HEK293 (cell line): Measurements from ENCODE around the gene DIRAS1.

Source experiments
- CTCF ChIA-PET: fragments of 350-600 bp; formaldehyde crosslinking; extraction: SDS; loops from one replicate; lab custom pipeline; 2021; ENCODE audit warnings: antibody characterized with exemption; lab: Yijun Ruan, JAX
- POLR2A ChIA-PET: fragments of 300-600 bp; formaldehyde crosslinking; extraction: SDS; loops from one replicate; lab custom pipeline; 2020; ENCODE audit warnings: antibody characterized with exemption, inconsistent platforms; lab: Yijun Ruan, JAX
- H3K27ac ChIP-seq: fragments of 200-500 bp; sonication (Bioruptor generic); 2 replicates; pipeline ENCODE4 v1.5.1; 2014; ENCODE audit warnings: low read depth, low read length, control low read depth, inconsistent platforms; ENCODE audit errors: extremely low read depth
- H3K36me3 ChIP-seq, 2 experiments: fragments of 200-500 bp in 1 of 2; sonication (Bioruptor generic) in 1 of 2; 1 replicate in 1 of 2; 2 replicates in 1 of 2; pipeline ENCODE4 v1.5.1; 2014 to 2017; ENCODE audit warnings: inconsistent platforms in 2 of 2, low read length in 2 of 2; ENCODE audit not compliant: control insufficient read depth in 2 of 2, insufficient read depth in 1 of 2
- H3K4me1 ChIP-seq: fragments of 200-500 bp; sonication (Bioruptor generic); 2 replicates; pipeline ENCODE4 v1.5.1; 2014; ENCODE audit warnings: mild to moderate bottlenecking, low read length, inconsistent platforms; ENCODE audit not compliant: control insufficient read depth, insufficient read depth
- H3K4me3 ChIP-seq: 2 replicates; pipeline ENCODE4 v1.5.1; 2011; ENCODE audit warnings: low read depth, mild to moderate bottlenecking, control low read depth, low read length, moderate library complexity
- H3K9me3 ChIP-seq: fragments of 200-500 bp; sonication (Bioruptor generic); 2 replicates; pipeline ENCODE4 v1.5.1; 2014; ENCODE audit warnings: low read depth, low read length, inconsistent platforms; ENCODE audit not compliant: control insufficient read depth, insufficient read depth
- GLIS1 ChIP-seq: fragments of 450-650 bp; formaldehyde crosslinking; IDR thresholded peaks from 2 replicates; pipeline ENCODE4 v1.5.1; 2016; ENCODE audit warnings: missing biosample characterization, missing genetic modification characterization
- HIC1 ChIP-seq: fragments of 450-650 bp; formaldehyde crosslinking; IDR thresholded peaks from 2 replicates; pipeline ENCODE4 v1.5.1; 2016; ENCODE audit warnings: missing biosample characterization, missing genetic modification characterization
- MZF1 ChIP-seq: fragments of 450-650 bp; formaldehyde crosslinking; IDR thresholded peaks from 2 replicates; pipeline ENCODE4 v1.5.1; 2017; ENCODE audit warnings: missing biosample characterization, missing genetic modification characterization, borderline replicate concordance
- ZFP37 ChIP-seq: fragments of 450-650 bp; formaldehyde crosslinking; IDR thresholded peaks from 2 replicates; pipeline ENCODE4 v1.5.1; 2016; ENCODE audit warnings: missing biosample characterization, missing genetic modification characterization
- ZIC2 ChIP-seq: fragments of 450-650 bp; formaldehyde crosslinking; IDR thresholded peaks from 2 replicates; pipeline ENCODE4 v1.5.1; 2016; ENCODE audit warnings: missing biosample characterization, missing genetic modification characterization
- ZNF112 ChIP-seq: fragments of 450-650 bp; formaldehyde crosslinking; IDR thresholded peaks from 2 replicates; pipeline ENCODE4 v1.5.0; 2017; ENCODE audit warnings: missing biosample characterization, missing genetic modification characterization
- ZNF146 ChIP-seq: fragments of 450-650 bp; formaldehyde crosslinking; IDR thresholded peaks from 2 replicates; pipeline ENCODE4 v1.5.1; 2016; ENCODE audit warnings: missing biosample characterization, missing genetic modification characterization
- ZNF302 ChIP-seq: fragments of 450-650 bp; formaldehyde crosslinking; IDR thresholded peaks from 2 replicates; pipeline ENCODE4 v1.5.1; 2016; ENCODE audit warnings: missing biosample characterization, missing genetic modification characterization, low read depth
- ZNF335 ChIP-seq: fragments of 450-650 bp; formaldehyde crosslinking; conservative IDR thresholded peaks from 2 replicates; pipeline ENCODE4 v1.5.1; 2016; ENCODE audit warnings: missing biosample characterization, missing genetic modification characterization
- ZNF449 ChIP-seq: fragments of 450-650 bp; formaldehyde crosslinking; IDR thresholded peaks from 2 replicates; pipeline ENCODE4 v1.5.1; 2017; ENCODE audit warnings: missing biosample characterization, mild to moderate bottlenecking, missing genetic modification characterization, moderate library complexity
- ZNF600 ChIP-seq: fragments of 450-650 bp; formaldehyde crosslinking; IDR thresholded peaks from 2 replicates; pipeline ENCODE4 v1.5.1; 2016; ENCODE audit warnings: missing biosample characterization, missing genetic modification characterization
- ZNF677 ChIP-seq: fragments of 450-650 bp; IDR thresholded peaks from 2 replicates; pipeline ENCODE4 v1.5.0; 2018; ENCODE audit warnings: missing biosample characterization, mild to moderate bottlenecking, missing genetic modification characterization, moderate library complexity
- TF ChIP-seq, protein P1 (sequence below): fragments of 450-650 bp; formaldehyde crosslinking; IDR thresholded peaks from 2 replicates; pipeline ENCODE4 v1.5.1; 2016; ENCODE audit warnings: missing biosample characterization, missing genetic modification characterization

Gene DIRAS1

DNA sequence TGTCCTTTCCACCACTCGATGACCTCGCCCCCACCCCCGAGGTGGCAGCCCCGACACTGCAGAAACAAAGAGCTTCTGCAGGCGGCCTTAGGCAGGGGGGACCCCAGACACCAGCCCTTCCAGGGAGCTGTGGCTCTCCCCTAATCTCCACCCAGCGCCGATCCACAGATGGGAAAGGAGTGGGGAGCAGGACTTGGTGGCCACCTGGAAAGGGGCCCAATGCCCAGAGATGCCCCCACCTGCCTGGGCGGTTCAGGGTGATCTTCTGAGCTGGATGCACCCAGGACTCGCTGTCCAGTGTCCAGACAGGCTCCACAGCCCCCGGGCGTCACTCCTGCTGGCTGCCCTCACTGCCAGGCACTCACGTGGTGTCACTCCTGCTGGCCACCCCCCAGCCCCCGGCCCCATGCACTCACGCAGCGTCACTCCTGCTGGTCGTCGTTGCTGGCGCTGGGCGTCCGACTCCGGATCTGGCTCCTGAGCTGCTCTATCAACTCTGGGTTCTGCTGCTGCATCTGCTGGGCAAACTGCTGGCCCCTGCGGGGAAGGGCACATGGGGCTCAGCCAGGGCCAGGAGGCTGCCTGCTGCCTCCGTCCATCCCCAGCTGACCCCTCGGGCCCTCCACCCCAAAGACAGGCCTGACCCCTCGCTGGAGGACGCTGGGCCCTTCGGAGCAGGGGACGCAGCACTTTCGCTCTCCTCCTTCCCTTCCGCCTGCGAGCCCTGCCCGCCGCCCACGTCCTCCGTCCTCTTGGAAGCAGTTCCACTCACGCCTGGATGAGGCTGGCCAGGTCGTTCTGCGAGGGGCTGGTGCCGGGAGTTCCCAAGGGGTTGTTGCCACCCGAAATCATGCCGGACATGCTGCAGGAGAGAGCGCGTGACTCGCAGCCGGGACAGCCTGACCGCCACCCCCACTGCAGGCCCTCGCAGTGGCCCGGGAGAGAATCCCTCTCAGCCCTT lies 36.0 kb upstream of the DIRAS1 start:
- CTCF ChIA-PET = no interaction called here
- H3K9me3 ChIP-seq = no peaks in the 10 kb centered on the region
- no peak for TF ChIP-seq ZNF146 (tag by site-specific recombination)
- no peak for TF ChIP-seq ZNF302 (tag by site-specific recombination)
- TF ChIP-seq ZNF677 (tag by site-specific recombination) = no peak
- no peak for TF ChIP-seq HIC1 (tag by site-specific recombination)
- no peak for TF ChIP-seq ZFP37 (tag by site-specific recombination)
- TF ChIP-seq ZNF112 = no peak
- TF ChIP-seq, all 188 proteins: peak for 0
- H3K4me1 ChIP-seq = no peaks in the 10 kb centered on the region
- H3K4me3 ChIP-seq = no peak overlapping the region
- no peak overlapping the region for H3K27ac ChIP-seq
- H3K36me3 ChIP-seq = peaks cover 0 to 83% of the 10 kb centered on the region in 2 experiments; a peak in 2 of 3 replicates
- POLR2A ChIA-PET = no interaction called here

DNA sequence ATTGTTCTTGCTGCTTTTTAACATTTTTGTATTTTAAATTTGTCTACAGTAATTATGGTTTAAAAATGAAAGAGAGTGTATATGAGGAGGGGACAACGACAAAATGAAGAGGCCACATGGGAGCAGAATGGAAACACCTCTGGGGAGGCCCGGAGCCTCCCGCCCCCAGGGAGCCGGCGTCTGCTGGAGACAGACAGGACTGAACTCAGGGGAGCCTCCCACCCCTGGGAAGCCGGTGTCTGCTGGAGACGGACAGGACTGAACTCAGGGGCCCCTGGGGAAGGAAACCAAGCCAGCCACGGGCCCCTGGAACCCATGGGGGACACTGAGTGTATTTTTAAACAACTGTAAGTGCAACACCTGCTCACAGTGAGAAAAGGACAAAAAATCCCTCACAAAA lies 35.3 kb upstream of the DIRAS1 start:
- TF ChIP-seq ZFP37 (tag by site-specific recombination) = no peak
- peak; percentile 41; the same call in 1 of the 2 replicates for TF ChIP-seq GLIS1
- TF ChIP-seq, protein P1, sequence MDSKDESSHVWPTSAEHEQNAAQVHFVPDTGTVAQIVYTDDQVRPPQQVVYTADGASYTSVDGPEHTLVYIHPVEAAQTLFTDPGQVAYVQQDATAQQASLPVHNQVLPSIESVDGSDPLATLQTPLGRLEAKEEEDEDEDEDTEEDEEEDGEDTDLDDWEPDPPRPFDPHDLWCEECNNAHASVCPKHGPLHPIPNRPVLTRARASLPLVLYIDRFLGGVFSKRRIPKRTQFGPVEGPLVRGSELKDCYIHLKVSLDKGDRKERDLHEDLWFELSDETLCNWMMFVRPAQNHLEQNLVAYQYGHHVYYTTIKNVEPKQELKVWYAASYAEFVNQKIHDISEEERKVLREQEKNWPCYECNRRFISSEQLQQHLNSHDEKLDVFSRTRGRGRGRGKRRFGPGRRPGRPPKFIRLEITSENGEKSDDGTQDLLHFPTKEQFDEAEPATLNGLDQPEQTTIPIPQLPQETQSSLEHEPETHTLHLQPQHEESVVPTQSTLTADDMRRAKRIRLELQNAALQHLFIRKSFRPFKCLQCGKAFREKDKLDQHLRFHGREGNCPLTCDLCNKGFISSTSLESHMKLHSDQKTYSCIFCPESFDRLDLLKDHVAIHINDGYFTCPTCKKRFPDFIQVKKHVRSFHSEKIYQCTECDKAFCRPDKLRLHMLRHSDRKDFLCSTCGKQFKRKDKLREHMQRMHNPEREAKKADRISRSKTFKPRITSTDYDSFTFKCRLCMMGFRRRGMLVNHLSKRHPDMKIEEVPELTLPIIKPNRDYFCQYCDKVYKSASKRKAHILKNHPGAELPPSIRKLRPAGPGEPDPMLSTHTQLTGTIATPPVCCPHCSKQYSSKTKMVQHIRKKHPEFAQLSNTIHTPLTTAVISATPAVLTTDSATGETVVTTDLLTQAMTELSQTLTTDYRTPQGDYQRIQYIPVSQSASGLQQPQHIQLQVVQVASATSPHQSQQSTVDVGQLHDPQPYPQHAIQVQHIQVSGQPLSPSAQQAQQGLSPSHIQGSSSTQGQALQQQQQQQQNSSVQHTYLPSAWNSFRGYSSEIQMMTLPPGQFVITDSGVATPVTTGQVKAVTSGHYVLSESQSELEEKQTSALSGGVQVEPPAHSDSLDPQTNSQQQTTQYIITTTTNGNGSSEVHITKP (tag by site-specific recombination) = 0 out of 2 replicates have a peak, but pooled peaks have one; percentile 23
- 0 out of 2 replicates have a peak, but pooled peaks have one; percentile 9 for TF ChIP-seq ZIC2 (tag by site-specific recombination)
- TF ChIP-seq MZF1 (tag by site-specific recombination) = no peak
- Histone ChIP-seq H3K4me3 (no peak overlapping the region), H3K27ac (no peak overlapping the region), H3K4me1 (no peaks in the 10 kb centered on the region), H3K36me3 (peaks cover 0 to 75% of the 10 kb centered on the region in 2 experiments; a peak in 2 of 3 replicates), H3K9me3 (no peaks in the 10 kb centered on the region)
- ChIA-PET CTCF (no interaction called here), POLR2A (no interaction called here)

- no peaks in the 10 kb centered on the region for H3K9me3 ChIP-seq
- TF ChIP-seq ZNF335 (no peak), ZNF600 (no peak), ZNF449 (no peak)
- TF ChIP-seq, all 188 proteins: peak for 0
- Histone ChIP-seq H3K27ac (no peak overlapping the region), H3K4me3 (no peak overlapping the region), H3K36me3 (peaks cover 0 to 69% of the 10 kb centered on the region in 2 experiments; a peak in 2 of 3 replicates), H3K4me1 (no peaks in the 10 kb centered on the region)
- CTCF ChIA-PET = no interaction called here
- POLR2A ChIA-PET = interaction anchor here (0.6 kb wide), 2 partner anchors 10 to 29 kb away, joined by 3 to 4 read pairs; no protein-coding TSS in a partner anchor
Measured at GRCh38 chr19:2755811-2756210, 34.6 kb upstream of the DIRAS1 start.
